GM10248 (cell line): ENCODE results near the gene S100A6.

ENCODE experiments used
- CTCF ChIA-PET: fragments of 300-600 bp; sonication (Branson Sonifier 250); formaldehyde crosslinking; extraction: SDS; loops from one replicate; lab custom pipeline; 2021; ENCODE audit warnings: antibody characterized with exemption; lab: Yijun Ruan, JAX
- POLR2A ChIA-PET: fragments of 350-650 bp; sonication (Branson Sonifier 250); formaldehyde crosslinking; extraction: SDS; loops from one replicate; lab custom pipeline; 2020; ENCODE audit warnings: antibody characterized with exemption; lab: Yijun Ruan, JAX
- DNase-seq: peaks from one replicate; pipeline ENCODE4 v3.0.0; 2012; ENCODE audit errors: extremely low spot score
- TF ChIP-seq, protein P1 (sequence below): IDR thresholded peaks from 2 replicates; pipeline ENCODE4 v1.5.1; 2012; ENCODE audit warnings: mild to moderate bottlenecking, low read depth; ENCODE audit errors: extremely low read depth, missing control alignments, control extremely low read depth

The S100A6 gene

DNA sequence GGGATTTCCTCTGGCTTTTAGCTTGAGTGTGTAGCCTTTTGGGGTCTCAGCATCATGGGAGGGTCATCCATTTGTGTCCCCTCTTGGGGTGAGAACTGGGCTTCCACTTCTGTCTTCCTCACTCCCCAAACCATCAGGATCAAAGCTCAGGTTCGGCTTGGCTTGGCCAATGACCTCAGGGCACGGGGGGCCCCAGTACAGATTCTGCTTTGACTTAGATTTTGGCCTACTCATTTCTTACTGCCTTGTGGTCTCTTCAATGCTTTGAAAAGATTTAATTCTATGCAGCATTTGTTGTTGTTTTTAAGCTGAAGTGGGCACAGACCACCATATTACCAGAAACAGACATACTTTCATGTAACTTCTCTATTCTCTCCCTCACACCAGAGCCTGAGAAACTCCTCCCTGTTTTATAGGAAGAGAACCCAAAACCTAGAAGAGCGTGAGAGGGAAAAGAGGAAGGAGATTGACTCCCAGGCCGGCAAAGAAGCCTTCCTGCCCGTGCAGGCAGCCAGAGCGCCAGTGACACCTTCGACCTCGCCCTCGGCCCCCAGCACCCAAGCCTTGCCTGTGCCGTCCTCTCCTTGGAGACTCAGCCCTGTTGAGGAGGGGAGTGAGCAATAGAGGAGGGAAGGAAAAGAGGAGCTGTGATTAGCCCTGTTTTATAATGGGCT is 15.2 kb upstream of the S100A6 start:
- CTCF ChIA-PET, result interaction anchor here (0.9 to 7.5 kb wide), 12 partner anchors 10 to 199 kb away, joined by 3 to 51 read pairs (median 6); partner anchors contain the start of genes S100A14, S100A5 and S100A6
- TF ChIP-seq, protein P1, sequence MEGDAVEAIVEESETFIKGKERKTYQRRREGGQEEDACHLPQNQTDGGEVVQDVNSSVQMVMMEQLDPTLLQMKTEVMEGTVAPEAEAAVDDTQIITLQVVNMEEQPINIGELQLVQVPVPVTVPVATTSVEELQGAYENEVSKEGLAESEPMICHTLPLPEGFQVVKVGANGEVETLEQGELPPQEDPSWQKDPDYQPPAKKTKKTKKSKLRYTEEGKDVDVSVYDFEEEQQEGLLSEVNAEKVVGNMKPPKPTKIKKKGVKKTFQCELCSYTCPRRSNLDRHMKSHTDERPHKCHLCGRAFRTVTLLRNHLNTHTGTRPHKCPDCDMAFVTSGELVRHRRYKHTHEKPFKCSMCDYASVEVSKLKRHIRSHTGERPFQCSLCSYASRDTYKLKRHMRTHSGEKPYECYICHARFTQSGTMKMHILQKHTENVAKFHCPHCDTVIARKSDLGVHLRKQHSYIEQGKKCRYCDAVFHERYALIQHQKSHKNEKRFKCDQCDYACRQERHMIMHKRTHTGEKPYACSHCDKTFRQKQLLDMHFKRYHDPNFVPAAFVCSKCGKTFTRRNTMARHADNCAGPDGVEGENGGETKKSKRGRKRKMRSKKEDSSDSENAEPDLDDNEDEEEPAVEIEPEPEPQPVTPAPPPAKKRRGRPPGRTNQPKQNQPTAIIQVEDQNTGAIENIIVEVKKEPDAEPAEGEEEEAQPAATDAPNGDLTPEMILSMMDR, result no peak
- no peak for DNase-seq
- POLR2A ChIA-PET, result no interaction called here

- no peak for DNase-seq
- TF ChIP-seq, protein P1, result no peak
- CTCF ChIA-PET, result interaction anchor here (0.9 to 7.5 kb wide), 10 partner anchors 11 to 198 kb away, joined by 3 to 51 read pairs (median 5); partner anchors contain the start of genes S100A14 and S100A6
- POLR2A ChIA-PET, result interaction anchor here (0.6 kb wide), 1 partner anchor 15 kb away, joined by 6 read pairs; the partner anchor contains the start of gene S100A2
Measured at GRCh38 chr1:153550398-153550758, 14.6 kb upstream of the S100A6 start.

GRCh38 chr1:153549741-153550397 is 14.1 kb upstream of the S100A6 start:
- ChIA-PET POLR2A (interaction anchor here (0.6 kb wide), 1 partner anchor 16 kb away, joined by 6 read pairs; the partner anchor contains the start of gene S100A2), CTCF (interaction anchor here (0.9 to 7.5 kb wide), 7 partner anchors 12 to 198 kb away, joined by 3 to 51 read pairs (median 6); partner anchors contain the start of gene S100A6)
- no peak for DNase-seq
- TF ChIP-seq, protein P1, result no peak

GRCh38 chr1:153548722-153549688 is 13.2 kb upstream of the S100A6 start, which contains the start of gene S100A3:
Gene S100A3, minus strand, starts transcription at chr1:153549258. Its CDS starts 773 bp downstream, at chr1:153548485.
- TF ChIP-seq, protein P1, result no peak
- POLR2A ChIA-PET, result no interaction called here
- no peak for DNase-seq
- CTCF ChIA-PET, result interaction anchor here (1.1 to 7.5 kb wide), 4 partner anchors 10 to 197 kb away, joined by 3 to 51 read pairs (median 14); partner anchors contain the start of gene S100A6

GRCh38 chr1:153547560-153548551 is 12.1 kb upstream of the S100A6 start:
- no peak for DNase-seq
- ChIA-PET POLR2A (no interaction called here), CTCF (interaction anchor here (1.0 to 7.5 kb wide), 8 partner anchors 9 to 56 kb away, joined by 3 to 51 read pairs (median 4); partner anchors contain the start of gene S100A6)
- TF ChIP-seq, protein P1, result no peak
